ENCODE results near the gene DDX24.

Gene DDX24

DNA sequence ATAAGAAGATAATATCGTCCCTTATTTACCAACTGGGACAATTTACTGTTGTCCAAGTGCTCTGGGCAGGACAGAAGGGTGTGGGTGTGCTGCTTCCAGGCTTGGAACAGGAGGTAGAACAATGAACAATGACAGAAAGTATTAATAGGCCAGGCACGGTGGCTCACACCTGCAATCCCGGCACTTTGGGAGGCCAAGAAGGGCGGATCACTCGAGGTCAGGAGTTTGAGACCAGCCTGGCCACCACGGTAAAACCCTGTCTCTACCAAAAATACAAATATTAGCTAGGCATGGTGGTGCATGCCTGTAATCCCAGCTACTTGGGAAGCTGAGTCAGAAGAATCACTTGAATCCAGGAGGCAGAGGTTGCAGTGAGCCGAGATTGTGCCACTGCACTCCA is 32.1 kb upstream of the DDX24 start:
- H3K9ac ChIP-seq (ENCODE audit: low read length), result no peak overlapping the region
- no peaks in the 10 kb centered on the region for H3K79me1 ChIP-seq (ENCODE audit: low read length)
- no peak overlapping the region for H3K4me2 ChIP-seq (ENCODE audit: low read length)
- no peak overlapping the region for H3K27ac ChIP-seq (ENCODE audit: low read depth, low read length)
- no peak overlapping the region for H3K18ac ChIP-seq (ENCODE audit: low read length)
- no peak overlapping the region for H3K4ac ChIP-seq (ENCODE audit: low read depth, low read length)
- no peak overlapping the region for H4K8ac ChIP-seq (ENCODE audit: low read depth, low read length)
- no peak overlapping the region for H3K23ac ChIP-seq (ENCODE audit: low read length)
- no peak overlapping the region for H3K56ac ChIP-seq (ENCODE audit: low read length)
- H3K36me3 ChIP-seq (ENCODE audit: control insufficient read depth, insufficient read depth, low read length), result no peaks in the 10 kb centered on the region
- no peak overlapping the region for H2BK5ac ChIP-seq (ENCODE audit: low read length)
- no CpG with 5 or more reads among the region's 7 CpGs for WGBS (ENCODE audit: extremely low coverage, insufficient coverage, low lambda C conversion rate)
- no peak for DNase-seq
- H2AK5ac ChIP-seq (ENCODE audit: low read length), result no peak overlapping the region
- no peak overlapping the region for H2BK120ac ChIP-seq (ENCODE audit: low read depth, low read length)
- H4K5ac ChIP-seq (ENCODE audit: low read length), result no peak overlapping the region
- no peaks in the 10 kb centered on the region for H3K27me3 ChIP-seq (ENCODE audit: insufficient read depth, low read length, poor library complexity)
- no peak overlapping the region for H2BK15ac ChIP-seq (replicated peaks; ENCODE audit: low read depth)
- H3K4me1 ChIP-seq (ENCODE audit: control insufficient read depth, low read depth, low read length), result no peaks in the 10 kb centered on the region
- H3K79me2 ChIP-seq (ENCODE audit: control insufficient read depth, insufficient read depth, low read length), result no peaks in the 10 kb centered on the region
- H3K4me3 ChIP-seq (ENCODE audit: low read length), result no peak overlapping the region

DNA sequence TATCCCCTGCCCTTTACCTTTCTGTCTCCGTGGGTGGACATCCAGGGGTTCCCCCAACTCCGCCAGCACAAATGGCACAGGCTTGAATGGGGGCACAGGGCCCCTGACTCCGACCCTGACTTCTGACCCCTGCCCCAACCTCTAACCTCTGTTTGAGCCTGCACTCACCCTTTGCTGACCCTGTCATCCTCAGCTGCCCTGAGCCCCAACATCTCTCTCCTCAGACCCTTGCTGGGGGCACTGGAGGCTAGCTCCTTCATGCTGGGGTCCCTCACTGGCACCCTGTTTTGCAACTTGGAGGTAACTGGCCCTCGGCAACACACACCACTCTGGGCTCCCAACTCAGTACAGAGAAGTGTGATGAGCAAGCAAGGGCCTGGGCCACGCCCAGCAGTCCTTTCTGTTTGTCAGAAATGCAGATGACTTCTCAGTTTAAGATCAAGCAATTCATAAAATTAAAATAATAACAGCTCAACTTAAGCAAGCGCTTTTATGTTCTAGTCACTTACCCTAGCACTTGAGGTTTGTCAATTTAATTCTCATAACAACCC is 31.6 kb upstream of the DDX24 start:
- no peak overlapping the region for H3K56ac ChIP-seq (ENCODE audit: low read length)
- no peak overlapping the region for H3K27ac ChIP-seq (ENCODE audit: low read depth, low read length)
- no peak overlapping the region for H2BK120ac ChIP-seq (ENCODE audit: low read depth, low read length)
- DNase-seq, result no peak
- H3K36me3 ChIP-seq (ENCODE audit: control insufficient read depth, insufficient read depth, low read length), result no peaks in the 10 kb centered on the region
- H3K27me3 ChIP-seq (ENCODE audit: insufficient read depth, low read length, poor library complexity), result no peaks in the 10 kb centered on the region
- H3K79me2 ChIP-seq (ENCODE audit: control insufficient read depth, insufficient read depth, low read length), result no peaks in the 10 kb centered on the region
- H3K9ac ChIP-seq (ENCODE audit: low read length), result no peak overlapping the region
- WGBS (ENCODE audit: extremely low coverage, insufficient coverage, low lambda C conversion rate), result no CpG with 5 or more reads among the region's 6 CpGs
- H4K8ac ChIP-seq (ENCODE audit: low read depth, low read length), result no peak overlapping the region
- H3K4me3 ChIP-seq (ENCODE audit: low read length), result no peak overlapping the region
- H3K4me2 ChIP-seq (ENCODE audit: low read length), result no peak overlapping the region
- H3K18ac ChIP-seq (ENCODE audit: low read length), result no peak overlapping the region
- no peak overlapping the region for H4K5ac ChIP-seq (ENCODE audit: low read length)
- H2BK5ac ChIP-seq (ENCODE audit: low read length), result no peak overlapping the region
- no peak overlapping the region for H2BK15ac ChIP-seq (replicated peaks; ENCODE audit: low read depth)
- H3K79me1 ChIP-seq (ENCODE audit: low read length), result no peaks in the 10 kb centered on the region
- H3K23ac ChIP-seq (ENCODE audit: low read length), result no peak overlapping the region
- no peak overlapping the region for H2AK5ac ChIP-seq (ENCODE audit: low read length)
- H3K4ac ChIP-seq (ENCODE audit: low read depth, low read length), result no peak overlapping the region
- no peaks in the 10 kb centered on the region for H3K4me1 ChIP-seq (ENCODE audit: control insufficient read depth, low read depth, low read length)

- no peaks in the 10 kb centered on the region for H3K79me1 ChIP-seq (ENCODE audit: low read length)
- no peak overlapping the region for H4K5ac ChIP-seq (ENCODE audit: low read length)
- H2BK5ac ChIP-seq (ENCODE audit: low read length), result no peak overlapping the region
- H2AK5ac ChIP-seq (ENCODE audit: low read length), result no peak overlapping the region
- no peak overlapping the region for H3K27ac ChIP-seq (ENCODE audit: low read depth, low read length)
- H3K79me2 ChIP-seq (ENCODE audit: control insufficient read depth, insufficient read depth, low read length), result no peaks in the 10 kb centered on the region
- no CpG with 5 or more reads among the region's 20 CpGs for WGBS (ENCODE audit: extremely low coverage, insufficient coverage, low lambda C conversion rate)
- no peaks in the 10 kb centered on the region for H3K36me3 ChIP-seq (ENCODE audit: control insufficient read depth, insufficient read depth, low read length)
- H4K8ac ChIP-seq (ENCODE audit: low read depth, low read length), result no peak overlapping the region
- H3K18ac ChIP-seq (ENCODE audit: low read length), result no peak overlapping the region
- H2BK15ac ChIP-seq (replicated peaks; ENCODE audit: low read depth), result no peak overlapping the region
- no peak overlapping the region for H3K56ac ChIP-seq (ENCODE audit: low read length)
- DNase-seq, result no peak
- no peak overlapping the region for H3K4ac ChIP-seq (ENCODE audit: low read depth, low read length)
- no peak overlapping the region for H3K23ac ChIP-seq (ENCODE audit: low read length)
- no peak overlapping the region for H2BK120ac ChIP-seq (ENCODE audit: low read depth, low read length)
- no peaks in the 10 kb centered on the region for H3K4me1 ChIP-seq (ENCODE audit: control insufficient read depth, low read depth, low read length)
- H3K4me3 ChIP-seq (ENCODE audit: low read length), result no peak overlapping the region
- no peak overlapping the region for H3K9ac ChIP-seq (ENCODE audit: low read length)
- no peaks in the 10 kb centered on the region for H3K27me3 ChIP-seq (ENCODE audit: insufficient read depth, low read length, poor library complexity)
- H3K4me2 ChIP-seq (ENCODE audit: low read length), result no peak overlapping the region
These were observed 30.5 kb upstream of the DDX24 start for GRCh38 chr14:94111276-94112095.

DNA sequence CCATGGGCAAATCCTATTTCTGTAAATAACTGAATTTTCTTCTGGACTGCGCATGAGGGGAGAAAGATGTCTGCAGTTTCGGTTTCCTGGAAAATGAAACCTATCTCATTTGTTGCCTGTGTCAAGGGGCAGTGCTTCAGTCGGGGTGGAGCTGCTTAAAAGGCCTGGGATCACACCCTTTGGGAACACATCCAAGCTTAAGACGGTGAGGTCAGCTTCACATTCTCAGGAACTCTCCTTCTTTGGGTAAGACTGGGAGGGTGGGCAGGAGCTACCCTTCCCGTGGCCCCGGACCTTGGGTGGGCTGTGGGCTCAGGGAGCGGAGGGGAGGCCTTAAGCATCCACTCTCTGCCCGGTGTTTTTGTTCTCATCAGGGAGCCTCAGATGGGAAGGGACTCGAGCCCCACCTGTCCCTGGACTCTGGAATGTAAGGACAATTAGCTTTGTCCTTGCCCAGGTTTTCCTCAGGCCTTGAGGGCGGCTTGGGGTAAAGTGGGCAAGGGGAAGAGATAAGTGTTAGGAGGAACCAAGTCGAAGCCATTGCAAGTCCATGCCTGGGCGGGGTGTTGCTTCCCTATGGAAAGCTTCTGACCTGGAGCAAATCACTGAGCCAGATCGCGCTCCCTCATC is 29.7 kb upstream of the DDX24 start, which contains the start of gene IFI27:
TSS of gene IFI27 (plus strand) at position 185 of the 630 bp plus-strand sequence.
- Histone ChIP-seq H4K8ac (ENCODE audit: low read depth, low read length) (no peak within 1 kb of the TSS), H3K4me1 (ENCODE audit: control insufficient read depth, low read depth, low read length) (no peaks in the 10 kb centered on the region), H2BK5ac (ENCODE audit: low read length) (no peak within 1 kb of the TSS), H3K4me2 (ENCODE audit: low read length) (no peak within 1 kb of the TSS), H2BK15ac (replicated peaks; ENCODE audit: low read depth) (no peak within 1 kb of the TSS), H3K36me3 (ENCODE audit: control insufficient read depth, insufficient read depth, low read length) (no peaks in the 10 kb centered on the region), H3K4ac (ENCODE audit: low read depth, low read length) (no peak within 1 kb of the TSS), H3K18ac (ENCODE audit: low read length) (no peak within 1 kb of the TSS), H3K4me3 (ENCODE audit: low read length) (no peak within 1 kb of the TSS), H3K23ac (ENCODE audit: low read length) (no peak within 1 kb of the TSS), H3K56ac (ENCODE audit: low read length) (no peak within 1 kb of the TSS), H2BK120ac (ENCODE audit: low read depth, low read length) (no peak within 1 kb of the TSS), H3K27me3 (ENCODE audit: insufficient read depth, low read length, poor library complexity) (no peaks in the 10 kb centered on the region), H2AK5ac (ENCODE audit: low read length) (no peak within 1 kb of the TSS), H3K79me2 (ENCODE audit: control insufficient read depth, insufficient read depth, low read length) (no peaks in the 10 kb centered on the region), H4K5ac (ENCODE audit: low read length) (no peak within 1 kb of the TSS), H3K9ac (ENCODE audit: low read length) (no peak within 1 kb of the TSS), H3K79me1 (ENCODE audit: low read length) (no peaks in the 10 kb centered on the region), H3K27ac (ENCODE audit: low read depth, low read length) (no peak within 1 kb of the TSS)
- no peak for DNase-seq
- no CpG with 5 or more reads among the region's 14 CpGs for WGBS (ENCODE audit: extremely low coverage, insufficient coverage, low lambda C conversion rate)

- Histone ChIP-seq H2BK15ac (replicated peaks; ENCODE audit: low read depth) (no peak overlapping the region), H3K4me1 (ENCODE audit: control insufficient read depth, low read depth, low read length) (no peaks in the 10 kb centered on the region), H3K18ac (ENCODE audit: low read length) (no peak overlapping the region), H4K5ac (ENCODE audit: low read length) (no peak overlapping the region), H2AK5ac (ENCODE audit: low read length) (no peak overlapping the region), H3K27ac (ENCODE audit: low read depth, low read length) (no peak overlapping the region), H3K4me2 (ENCODE audit: low read length) (no peak overlapping the region), H4K8ac (ENCODE audit: low read depth, low read length) (no peak overlapping the region), H2BK5ac (ENCODE audit: low read length) (no peak overlapping the region), H3K9ac (ENCODE audit: low read length) (no peak overlapping the region), H3K23ac (ENCODE audit: low read length) (no peak overlapping the region), H2BK120ac (ENCODE audit: low read depth, low read length) (no peak overlapping the region), H3K4ac (ENCODE audit: low read depth, low read length) (no peak overlapping the region), H3K79me2 (ENCODE audit: control insufficient read depth, insufficient read depth, low read length) (no peaks in the 10 kb centered on the region), H3K79me1 (ENCODE audit: low read length) (no peaks in the 10 kb centered on the region), H3K36me3 (ENCODE audit: control insufficient read depth, insufficient read depth, low read length) (no peaks in the 10 kb centered on the region), H3K27me3 (ENCODE audit: insufficient read depth, low read length, poor library complexity) (no peaks in the 10 kb centered on the region), H3K4me3 (ENCODE audit: low read length) (no peak overlapping the region), H3K56ac (ENCODE audit: low read length) (no peak overlapping the region)
- no CpG with 5 or more reads among the region's 2 CpGs for WGBS (ENCODE audit: extremely low coverage, insufficient coverage, low lambda C conversion rate)
- DNase-seq, result no peak
These were observed 28.9 kb upstream of the DDX24 start for GRCh38 chr14:94109915-94110250.

Measured in mesendoderm (in vitro differentiated cells).